ENCODE results near the gene PELI3.
A peak's percentile ranks its signal among the peaks of the same experiment; 100 is the strongest.

Gene PELI3

DNA sequence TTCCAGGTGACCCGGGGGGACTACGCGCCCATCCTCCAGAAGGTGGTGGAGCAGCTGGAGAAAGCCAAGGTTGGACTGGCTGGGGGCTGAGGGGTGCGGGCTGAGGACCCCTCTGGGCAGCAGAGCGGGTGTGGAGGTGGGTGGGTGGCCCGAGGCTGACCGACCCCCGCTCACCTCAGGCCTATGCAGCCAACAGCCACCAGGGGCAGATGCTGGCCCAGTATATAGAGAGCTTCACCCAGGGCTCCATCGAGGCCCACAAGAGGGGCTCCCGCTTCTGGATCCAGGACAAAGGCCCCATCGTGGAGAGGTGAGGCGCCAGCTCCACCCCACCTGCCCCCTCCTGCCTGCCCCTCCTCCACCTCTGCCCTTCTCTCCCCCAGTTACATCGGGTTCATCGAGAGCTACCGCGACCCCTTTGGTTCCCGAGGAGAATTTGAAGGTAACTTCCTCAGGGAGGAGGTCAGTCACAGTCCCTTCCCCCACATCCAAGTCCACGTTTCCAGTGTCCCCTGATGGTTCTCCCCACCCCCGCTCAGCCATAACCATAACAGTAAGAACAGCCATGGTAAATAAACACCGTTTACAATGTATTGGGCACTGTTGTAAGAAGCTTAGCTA is 24.7 kb downstream of the PELI3 start:
- no peak for DNase-seq (ENCODE audit: low read depth)
- TF ChIP-seq, protein P1, sequence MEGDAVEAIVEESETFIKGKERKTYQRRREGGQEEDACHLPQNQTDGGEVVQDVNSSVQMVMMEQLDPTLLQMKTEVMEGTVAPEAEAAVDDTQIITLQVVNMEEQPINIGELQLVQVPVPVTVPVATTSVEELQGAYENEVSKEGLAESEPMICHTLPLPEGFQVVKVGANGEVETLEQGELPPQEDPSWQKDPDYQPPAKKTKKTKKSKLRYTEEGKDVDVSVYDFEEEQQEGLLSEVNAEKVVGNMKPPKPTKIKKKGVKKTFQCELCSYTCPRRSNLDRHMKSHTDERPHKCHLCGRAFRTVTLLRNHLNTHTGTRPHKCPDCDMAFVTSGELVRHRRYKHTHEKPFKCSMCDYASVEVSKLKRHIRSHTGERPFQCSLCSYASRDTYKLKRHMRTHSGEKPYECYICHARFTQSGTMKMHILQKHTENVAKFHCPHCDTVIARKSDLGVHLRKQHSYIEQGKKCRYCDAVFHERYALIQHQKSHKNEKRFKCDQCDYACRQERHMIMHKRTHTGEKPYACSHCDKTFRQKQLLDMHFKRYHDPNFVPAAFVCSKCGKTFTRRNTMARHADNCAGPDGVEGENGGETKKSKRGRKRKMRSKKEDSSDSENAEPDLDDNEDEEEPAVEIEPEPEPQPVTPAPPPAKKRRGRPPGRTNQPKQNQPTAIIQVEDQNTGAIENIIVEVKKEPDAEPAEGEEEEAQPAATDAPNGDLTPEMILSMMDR (IDR thresholded peaks at IDR 0.05; ENCODE audit: low read depth, low read length, missing control alignments) = peak; percentile 47
- H3K4me3 ChIP-seq (ENCODE audit: low read depth, low read length) = no peak overlapping the region
- in situ Hi-C loops (cut with HindIII; ENCODE audit: low sequenced_read_pairs) = no loop called here

DNA sequence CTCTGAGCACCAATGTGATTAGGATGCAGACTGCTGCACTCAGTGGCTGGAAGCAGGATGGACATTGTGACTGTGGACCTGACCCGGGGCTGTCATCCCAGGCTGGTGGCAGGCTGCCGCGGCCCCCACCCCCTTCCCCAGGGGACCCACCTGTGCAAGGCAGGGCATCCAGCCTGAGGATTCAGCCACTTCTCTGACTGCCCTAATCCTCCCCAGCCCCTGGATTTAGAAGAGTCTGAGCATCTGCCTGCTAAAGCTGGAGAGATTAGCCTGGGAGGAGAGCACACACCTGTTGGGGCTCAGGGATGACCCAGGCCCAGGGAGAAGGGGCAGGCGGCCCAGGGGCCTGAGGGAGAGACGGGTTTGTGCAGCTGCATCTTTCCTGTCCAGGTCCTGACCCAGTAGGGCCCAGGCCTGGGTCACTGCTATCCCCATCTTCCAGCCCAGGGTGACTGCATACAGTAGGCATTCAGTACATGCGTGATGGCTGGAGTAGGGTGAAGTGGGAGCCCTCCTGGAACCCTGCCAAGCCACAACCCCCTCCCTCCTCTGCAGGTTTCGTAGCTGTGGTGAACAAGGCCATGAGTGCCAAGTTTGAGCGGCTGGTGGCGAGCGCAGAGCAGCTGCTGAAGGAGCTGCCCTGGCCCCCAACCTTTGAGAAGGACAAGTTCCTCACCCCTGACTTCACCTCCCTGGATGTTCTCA is 25.6 kb downstream of the PELI3 start:
- no peak for DNase-seq (ENCODE audit: low read depth)
- TF ChIP-seq, protein P1 (IDR thresholded peaks at IDR 0.05; ENCODE audit: low read depth, low read length, missing control alignments) = no peak
- in situ Hi-C loops (cut with HindIII; ENCODE audit: low sequenced_read_pairs) = no loop called here
- no peak overlapping the region for H3K4me3 ChIP-seq (ENCODE audit: low read depth, low read length)

DNA sequence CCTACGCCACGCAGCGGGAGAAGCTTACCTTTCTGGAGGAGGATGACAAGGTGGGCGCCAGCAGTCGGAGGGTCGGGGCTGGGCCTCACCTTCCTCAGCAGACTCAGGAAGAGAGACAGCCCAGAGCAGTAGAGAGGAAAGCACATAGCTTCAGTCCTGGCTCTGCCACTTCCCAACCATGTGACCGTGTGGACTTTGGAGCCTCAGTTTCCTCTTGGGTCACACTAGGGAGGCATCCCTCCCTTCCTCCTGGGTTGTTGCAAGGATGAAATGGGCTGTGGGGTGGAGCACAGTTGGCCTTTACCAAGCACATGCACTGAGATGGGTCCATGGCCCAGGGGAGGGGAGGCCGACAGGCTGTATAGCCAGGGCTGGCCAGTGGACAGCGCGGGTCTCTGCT is 26.4 kb downstream of the PELI3 start:
- TF ChIP-seq, protein P1 (IDR thresholded peaks at IDR 0.05; ENCODE audit: low read depth, low read length, missing control alignments) = no peak
- H3K4me3 ChIP-seq (ENCODE audit: low read depth, low read length) = no peak overlapping the region
- in situ Hi-C loops (cut with HindIII; ENCODE audit: low sequenced_read_pairs) = no loop called here
- DNase-seq (ENCODE audit: low read depth) = no peak

DNA sequence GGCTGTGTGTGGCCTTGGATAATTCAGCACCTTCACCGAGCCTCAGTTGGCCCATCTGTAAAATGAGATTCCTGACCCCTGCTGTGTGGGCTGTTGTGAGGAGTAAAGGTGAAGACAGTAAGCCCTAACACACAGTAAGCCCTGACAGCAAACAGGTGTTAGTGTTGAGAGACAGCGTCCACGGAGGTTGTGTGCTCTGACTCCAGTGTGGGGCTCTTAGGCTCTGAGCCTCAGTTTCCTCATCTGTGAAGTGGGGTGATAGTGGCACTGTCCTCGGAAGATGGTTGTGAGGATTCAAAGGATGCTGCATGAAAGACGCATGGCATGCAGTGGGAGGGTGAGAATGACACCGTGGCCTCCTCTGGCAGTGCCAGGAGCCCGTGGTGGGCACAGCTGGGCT is 27.8 kb downstream of the PELI3 start:
- H3K4me3 ChIP-seq (ENCODE audit: low read depth, low read length) = no peak overlapping the region
- in situ Hi-C loops (cut with HindIII; ENCODE audit: low sequenced_read_pairs) = no loop called here
- TF ChIP-seq, protein P1 (IDR thresholded peaks at IDR 0.05; ENCODE audit: low read depth, low read length, missing control alignments) = no peak
- no peak for DNase-seq (ENCODE audit: low read depth)

DNA sequence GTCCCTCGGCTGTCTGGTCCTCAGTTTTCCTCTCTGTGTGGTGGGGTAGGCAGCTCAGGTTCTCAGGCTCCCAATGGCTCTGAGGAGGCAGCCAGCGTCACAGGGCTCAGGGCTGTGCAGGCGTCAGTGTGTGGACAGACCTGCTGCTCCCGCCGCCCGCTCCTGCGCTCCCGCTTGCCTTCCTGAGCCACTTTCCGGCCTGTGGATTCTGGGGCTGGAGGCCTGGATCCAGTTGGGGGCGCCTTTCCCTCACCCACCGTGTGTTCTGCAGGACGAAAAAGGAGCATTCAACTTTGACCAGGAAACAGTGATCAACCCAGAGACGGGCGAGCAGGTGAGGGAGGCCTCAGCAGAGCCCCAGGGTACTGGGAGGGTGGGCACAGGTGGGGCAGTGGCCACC is 28.2 kb downstream of the PELI3 start:
- TF ChIP-seq, protein P1 (IDR thresholded peaks at IDR 0.05; ENCODE audit: low read depth, low read length, missing control alignments) = no peak
- DNase-seq (ENCODE audit: low read depth) = no peak
- in situ Hi-C loops (cut with HindIII; ENCODE audit: low sequenced_read_pairs) = no loop called here
- H3K4me3 ChIP-seq (ENCODE audit: low read depth, low read length) = no peak overlapping the region

DNA sequence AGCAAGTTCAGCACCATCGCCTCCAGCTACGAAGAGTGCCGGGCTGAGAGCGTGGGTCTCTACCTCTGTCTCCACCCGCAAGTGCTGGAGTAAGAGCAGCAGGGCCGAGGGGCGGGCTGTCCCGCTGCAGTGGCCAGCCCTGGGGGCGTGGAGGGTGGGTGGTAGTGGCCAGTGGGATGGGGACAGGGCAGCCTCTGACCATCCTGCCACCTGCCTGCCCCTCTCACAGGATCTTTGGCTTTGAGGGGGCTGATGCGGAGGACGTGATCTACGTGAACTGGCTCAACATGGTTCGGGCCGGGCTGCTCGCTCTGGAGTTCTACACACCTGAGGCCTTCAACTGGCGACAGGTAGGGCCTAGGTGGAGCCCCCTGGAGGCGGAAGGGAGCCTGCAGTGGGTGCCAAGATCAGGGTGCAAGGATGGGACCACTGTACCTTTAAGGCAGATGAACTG is 28.7 kb downstream of the PELI3 start:
- in situ Hi-C loops (cut with HindIII; ENCODE audit: low sequenced_read_pairs) = no loop called here
- H3K4me3 ChIP-seq (ENCODE audit: low read depth, low read length) = no peak overlapping the region
- DNase-seq (ENCODE audit: low read depth) = no peak
- TF ChIP-seq, protein P1 (IDR thresholded peaks at IDR 0.05; ENCODE audit: low read depth, low read length, missing control alignments) = peak; percentile 6
